Measurements from ENCODE around the gene OR5M11. TPM values are rescaled to one million over a fixed set of nuclear protein-coding genes. Genes with fewer than 3 reads are reported as not detected.
"Not testable (repeated sequence)": the region's sequence is repeated elsewhere in the genome, so short reads cannot be mapped to it uniquely, and the experiment has no call there.

Gene OR5M11
- not detected for total RNA-seq
- long read RNA-seq, result 0 reads

DNA sequence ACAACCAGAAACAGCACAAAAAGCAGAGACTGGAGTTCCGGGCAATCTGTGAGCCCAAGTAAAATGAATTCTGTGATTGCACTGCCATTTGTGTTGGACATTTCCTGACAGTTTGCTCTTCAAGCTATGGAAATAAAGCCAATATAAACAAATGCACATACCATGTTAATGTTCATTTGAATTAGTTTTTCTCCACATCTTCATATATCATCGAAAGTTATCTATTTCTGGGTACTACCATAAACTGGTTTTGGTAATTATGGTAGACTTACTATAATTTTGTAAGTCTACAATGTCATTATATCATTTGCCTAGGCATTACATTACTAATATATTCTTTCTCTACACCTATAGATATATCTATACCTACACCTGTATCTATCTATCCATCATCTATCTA is at the start of gene OR5M11:
TSS of gene OR5M11 (minus strand) at position 101 of the 400 bp plus-strand sequence. CDS start at position 101, 0 bp downstream.
- intact Hi-C loops (cut with DNase I), result no loop called here
- ATAC-seq (ENCODE audit: poor library complexity) (no peak), DNase-seq (no peak)

DNA sequence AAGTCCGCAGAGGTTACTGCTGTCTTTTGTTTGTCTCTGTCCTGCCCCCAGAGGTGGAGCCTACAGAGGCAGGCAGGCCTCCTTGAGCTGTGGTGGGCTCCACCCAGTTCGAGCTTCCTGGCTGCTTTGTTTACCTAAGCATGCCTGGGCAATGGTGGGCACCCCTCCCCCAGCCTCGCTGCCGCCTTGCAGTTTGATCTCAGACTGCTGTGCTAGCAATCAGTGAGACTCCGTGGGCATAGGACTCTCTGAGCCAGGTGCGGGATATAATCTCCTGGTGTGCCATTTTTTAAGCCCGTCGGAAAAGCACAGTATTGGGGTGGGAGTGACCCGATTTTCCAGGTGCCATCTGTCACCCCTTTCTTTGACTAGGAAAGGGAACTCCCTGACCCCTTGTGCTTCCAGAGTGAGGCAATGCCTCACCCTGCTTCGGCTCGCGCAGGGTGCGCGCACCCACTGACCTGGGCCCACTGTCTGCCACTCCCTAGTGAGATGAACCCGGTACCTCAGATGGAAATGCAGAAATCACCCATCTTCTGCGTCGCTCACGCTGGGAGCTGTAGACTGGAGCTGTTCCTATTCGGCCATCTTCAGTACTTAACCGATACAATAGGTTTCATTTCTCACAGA is 49.1 kb upstream of the OR5M11 start:
- ATAC-seq (ENCODE audit: poor library complexity); DNase-seq; intact Hi-C loops (cut with DNase I): not testable (repeated sequence)

GRCh38 chr11:56577621-56578020 is 34.6 kb upstream of the OR5M11 start, which contains the start of gene OR5M10:
TSS of gene OR5M10 (minus strand) at chr11:56577721. CDS start at chr11:56577721, 0 bp downstream.
- no peak for ATAC-seq (ENCODE audit: poor library complexity)
- intact Hi-C loops (cut with DNase I), result no loop called here
- no peak for DNase-seq

DNA sequence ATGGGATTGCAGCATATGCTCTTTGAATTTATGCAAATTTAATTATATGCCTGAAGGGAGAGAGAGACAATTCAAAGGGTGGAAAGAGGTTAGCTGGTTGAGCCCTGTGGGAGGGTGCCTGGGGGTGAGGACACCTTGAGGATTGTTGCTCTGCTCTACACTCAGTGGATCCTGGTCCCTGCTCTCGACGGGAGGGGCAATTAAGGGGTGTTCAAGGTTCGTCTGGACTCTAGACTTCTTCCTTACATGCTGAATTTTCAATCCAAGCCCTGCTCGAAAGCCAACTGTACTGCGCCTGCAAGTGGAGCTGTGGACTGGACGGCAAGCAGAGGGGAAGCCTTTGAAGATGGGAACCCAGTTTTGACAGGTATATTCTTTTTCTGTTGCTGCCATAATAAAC is 15.5 kb upstream of the OR5M11 start:
- DNase-seq, result no peak
- intact Hi-C loops (cut with DNase I), result no loop called here

GRCh38 chr11:56554691-56555090 is 11.6 kb upstream of the OR5M11 start:
- intact Hi-C loops (cut with DNase I); ATAC-seq (ENCODE audit: poor library complexity); DNase-seq: not testable (repeated sequence)

More for the DNA sequence above, 15.5 kb upstream of the OR5M11 start:
- ATAC-seq (ENCODE audit: poor library complexity), result no peak

- intact Hi-C loops (cut with DNase I), result no loop called here
- no peak for ATAC-seq (ENCODE audit: poor library complexity)
These were observed 2.5 kb upstream of the OR5M11 start for GRCh38 chr11:56545531-56545930.

GRCh38 chr11:56543739-56544138 is 682 bp upstream of the OR5M11 start:
- intact Hi-C loops (cut with DNase I), result no loop called here
- no peak for DNase-seq
- ATAC-seq (ENCODE audit: poor library complexity), result no peak

More at GRCh38 chr11:56545531-56545930, 2.5 kb upstream of the OR5M11 start:
- no peak for DNase-seq

- no peak for DNase-seq
- ATAC-seq (ENCODE audit: poor library complexity), result no peak
- intact Hi-C loops (cut with DNase I), result no loop called here
These were observed 9.9 kb downstream of the OR5M11 start for GRCh38 chr11:56533054-56533740.

- ATAC-seq (ENCODE audit: poor library complexity), result no peak
- intact Hi-C loops (cut with DNase I), result no loop called here
- no peak for DNase-seq
These were observed 11.2 kb downstream of the OR5M11 start for GRCh38 chr11:56531856-56532255.

DNA sequence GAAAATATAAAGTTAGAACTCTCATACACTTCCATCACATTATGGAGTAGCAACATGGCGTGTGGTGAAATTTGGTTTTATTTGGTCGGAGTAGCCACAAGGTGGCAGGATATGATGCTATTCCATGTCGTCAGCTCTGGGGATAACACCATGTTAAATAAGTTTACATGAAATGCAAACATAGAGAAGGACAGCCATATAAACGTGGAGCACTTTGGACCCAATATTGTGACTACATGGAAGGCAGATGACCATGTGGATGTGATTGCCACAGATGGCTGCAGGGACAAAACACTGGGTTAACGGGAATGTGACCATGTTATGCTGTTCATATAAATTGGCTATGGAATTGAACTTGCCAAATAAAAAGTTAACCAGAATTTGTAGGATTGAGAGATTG is 21.0 kb downstream of the OR5M11 start:
- no peak for ATAC-seq (ENCODE audit: poor library complexity)

GRCh38 chr11:56513280-56513679 is 29.8 kb downstream of the OR5M11 start:
- DNase-seq, result no peak
- intact Hi-C loops (cut with DNase I), result no loop called here
- no peak for ATAC-seq (ENCODE audit: poor library complexity)

More for the DNA sequence above, 21.0 kb downstream of the OR5M11 start:
- intact Hi-C loops (cut with DNase I), result no loop called here
- no peak for DNase-seq

DNA sequence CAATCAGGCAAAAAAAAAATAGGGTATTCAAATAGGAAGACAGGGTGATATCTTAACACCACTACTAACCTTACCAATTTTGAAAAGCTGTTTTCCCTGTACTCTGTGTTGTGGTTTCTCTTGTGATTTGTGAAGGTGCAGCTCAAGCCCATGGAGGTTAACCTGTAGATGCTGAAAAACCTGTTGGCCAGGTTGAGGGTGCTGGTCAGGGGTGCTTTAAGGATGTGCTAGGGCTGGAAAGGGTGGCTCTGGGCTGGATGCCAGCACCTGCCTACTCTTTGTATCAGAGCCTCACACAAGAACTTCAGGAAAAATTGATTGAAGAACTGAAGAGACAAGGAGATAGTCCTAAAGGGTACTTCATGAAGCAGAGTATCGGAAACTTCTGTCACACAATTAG is 33.6 kb downstream of the OR5M11 start:
- DNase-seq, result no peak
- intact Hi-C loops (cut with DNase I), result no loop called here
- ATAC-seq (ENCODE audit: poor library complexity), result no peak

GRCh38 chr11:56497010-56497409 is 46.0 kb downstream of the OR5M11 start:
- no peak for DNase-seq
- no peak for ATAC-seq (ENCODE audit: poor library complexity)
- intact Hi-C loops (cut with DNase I), result no loop called here

- intact Hi-C loops (cut with DNase I), result no loop called here
- no peak for ATAC-seq (ENCODE audit: poor library complexity)
These were observed 47.9 kb downstream of the OR5M11 start for GRCh38 chr11:56495117-56495516.

More at GRCh38 chr11:56495117-56495516, 47.9 kb downstream of the OR5M11 start:
- no peak for DNase-seq

Other genes with a start within 250 kb of the OR5M11 start
- gene OR8K3, start 228.1 kb downstream of the OR5M11 start, total RNA-seq, result not detected
- gene OR8K1, start 197.2 kb downstream of the OR5M11 start, total RNA-seq, result not detected
- not detected for gene OR8J1, start 189.0 kb downstream of the OR5M11 start, total RNA-seq
- gene OR8U1, start 167.6 kb downstream of the OR5M11 start, total RNA-seq, result not detected
- not detected for gene OR5AL1, start 130.6 kb downstream of the OR5M11 start, total RNA-seq
- not detected for gene OR5M3, start 69.9 kb downstream of the OR5M11 start, total RNA-seq
- gene OR5M8, start 51.9 kb downstream of the OR5M11 start, total RNA-seq, result not detected
- gene OR5M10, start 34.5 kb upstream of the OR5M11 start, total RNA-seq, result not detected
- gene OR5M1, start 71.6 kb upstream of the OR5M11 start, total RNA-seq, result not detected
- gene OR5AP2, start 99.2 kb upstream of the OR5M11 start, total RNA-seq, result not detected
- not detected for gene OR5AR1, start 120.4 kb upstream of the OR5M11 start, total RNA-seq
- gene OR9G1, start 155.8 kb upstream of the OR5M11 start, total RNA-seq, result not detected
- gene OR9G4, start 205.4 kb upstream of the OR5M11 start, total RNA-seq, result not detected